ENCODE data around the gene CCM2. TPM values are rescaled to one million over a fixed set of nuclear protein-coding genes. Genes with fewer than 3 reads are reported as not detected.

The CCM2 gene
- total RNA-seq, 1 donor from 2014 or later = 28.7 TPM

- H3K9ac ChIP-seq (ENCODE audit: low read depth in 1 of 3, low read length in 3 of 3) = no peak overlapping the region
- H3K36me3 ChIP-seq (ENCODE audit: control insufficient read depth in 3 of 3, insufficient read depth in 3 of 3, low read length in 3 of 3) = no peaks in the 10 kb centered on the region
- no peak overlapping the region for H3K4me3 ChIP-seq (ENCODE audit: low read length in 3 of 3)
- no peaks in the 10 kb centered on the region for H3K9me3 ChIP-seq (ENCODE audit: control insufficient read depth in 3 of 3, low read length in 3 of 3)
- no peak overlapping the region for H3K27ac ChIP-seq (ENCODE audit: low read depth, low read length)
- peaks cover 0 to 5% (median 0%) of the 10 kb centered on the region in 3 donors for H3K4me1 ChIP-seq (ENCODE audit: control insufficient read depth in 3 of 3, insufficient read depth in 3 of 3, low read length in 3 of 3)
- H3K27me3 ChIP-seq (ENCODE audit: control insufficient read depth in 3 of 3, insufficient read depth in 3 of 3, low read length in 3 of 3) = peaks cover 0 to 8% (median 7%) of the 10 kb centered on the region in 3 donors
Measured at GRCh38 chr7:45084901-45085618, 85.1 kb downstream of the CCM2 start.

- Histone ChIP-seq H3K27ac (ENCODE audit: low read depth, low read length) (no peak overlapping the region), H3K36me3 (ENCODE audit: control insufficient read depth in 3 of 3, insufficient read depth in 3 of 3, low read length in 3 of 3) (no peaks in the 10 kb centered on the region), H3K9ac (ENCODE audit: low read depth in 1 of 3, low read length in 3 of 3) (no peak overlapping the region), H3K27me3 (ENCODE audit: control insufficient read depth in 3 of 3, insufficient read depth in 3 of 3, low read length in 3 of 3) (peaks cover 0 to 8% (median 7%) of the 10 kb centered on the region in 3 donors), H3K4me1 (ENCODE audit: control insufficient read depth in 3 of 3, insufficient read depth in 3 of 3, low read length in 3 of 3) (peaks cover 0 to 5% (median 0%) of the 10 kb centered on the region in 3 donors), H3K9me3 (ENCODE audit: control insufficient read depth in 3 of 3, low read length in 3 of 3) (no peaks in the 10 kb centered on the region), H3K4me3 (ENCODE audit: low read length in 3 of 3) (no peak overlapping the region)
Measured at GRCh38 chr7:45085619-45086200, 85.7 kb downstream of the CCM2 start.

GRCh38 chr7:45086331-45087065, 86.5 kb downstream of the CCM2 start:
- peaks cover 0 to 8% (median 7%) of the 10 kb centered on the region in 3 donors for H3K27me3 ChIP-seq (ENCODE audit: control insufficient read depth in 3 of 3, insufficient read depth in 3 of 3, low read length in 3 of 3)
- H3K4me3 ChIP-seq (ENCODE audit: low read length in 3 of 3) = no peak overlapping the region
- H3K4me1 ChIP-seq (ENCODE audit: control insufficient read depth in 3 of 3, insufficient read depth in 3 of 3, low read length in 3 of 3) = peaks cover 0 to 5% (median 0%) of the 10 kb centered on the region in 3 donors
- H3K9me3 ChIP-seq (ENCODE audit: control insufficient read depth in 3 of 3, low read length in 3 of 3) = no peaks in the 10 kb centered on the region
- no peak overlapping the region for H3K9ac ChIP-seq (ENCODE audit: low read depth in 1 of 3, low read length in 3 of 3)
- no peaks in the 10 kb centered on the region for H3K36me3 ChIP-seq (ENCODE audit: control insufficient read depth in 3 of 3, insufficient read depth in 3 of 3, low read length in 3 of 3)
- H3K27ac ChIP-seq (ENCODE audit: low read depth, low read length) = no peak overlapping the region

- peaks cover 0 to 5% (median 0%) of the 10 kb centered on the region in 3 donors for H3K4me1 ChIP-seq (ENCODE audit: control insufficient read depth in 3 of 3, insufficient read depth in 3 of 3, low read length in 3 of 3)
- H3K4me3 ChIP-seq (ENCODE audit: low read length in 3 of 3) = peak overlapping the region in 1 of 3 donors; percentile 22
- H3K9ac ChIP-seq (ENCODE audit: low read depth in 1 of 3, low read length in 3 of 3) = no peak overlapping the region
- no peak overlapping the region for H3K27ac ChIP-seq (ENCODE audit: low read depth, low read length)
- peaks cover 0 to 8% (median 7%) of the 10 kb centered on the region in 3 donors for H3K27me3 ChIP-seq (ENCODE audit: control insufficient read depth in 3 of 3, insufficient read depth in 3 of 3, low read length in 3 of 3)
- no peaks in the 10 kb centered on the region for H3K36me3 ChIP-seq (ENCODE audit: control insufficient read depth in 3 of 3, insufficient read depth in 3 of 3, low read length in 3 of 3)
- H3K9me3 ChIP-seq (ENCODE audit: control insufficient read depth in 3 of 3, low read length in 3 of 3) = no peaks in the 10 kb centered on the region
Measured at GRCh38 chr7:45087301-45088145, 87.5 kb downstream of the CCM2 start.

GRCh38 chr7:45088146-45088701, 88.2 kb downstream of the CCM2 start:
- no peaks in the 10 kb centered on the region for H3K9me3 ChIP-seq (ENCODE audit: control insufficient read depth in 3 of 3, low read length in 3 of 3)
- peaks cover 0 to 8% (median 7%) of the 10 kb centered on the region in 3 donors for H3K27me3 ChIP-seq (ENCODE audit: control insufficient read depth in 3 of 3, insufficient read depth in 3 of 3, low read length in 3 of 3)
- no peak overlapping the region for H3K27ac ChIP-seq (ENCODE audit: low read depth, low read length)
- H3K4me3 ChIP-seq (ENCODE audit: low read length in 3 of 3) = peak overlapping the region; percentile 22 to 58 (median 38)
- peaks cover 0 to 5% (median 0%) of the 10 kb centered on the region in 3 donors for H3K4me1 ChIP-seq (ENCODE audit: control insufficient read depth in 3 of 3, insufficient read depth in 3 of 3, low read length in 3 of 3)
- H3K9ac ChIP-seq (ENCODE audit: low read depth in 1 of 3, low read length in 3 of 3) = peak overlapping the region in 1 of 3 donors; percentile 62
- no peaks in the 10 kb centered on the region for H3K36me3 ChIP-seq (ENCODE audit: control insufficient read depth in 3 of 3, insufficient read depth in 3 of 3, low read length in 3 of 3)

- no peaks in the 10 kb centered on the region for H3K9me3 ChIP-seq (ENCODE audit: control insufficient read depth in 3 of 3, low read length in 3 of 3)
- H3K27ac ChIP-seq (ENCODE audit: low read depth, low read length) = no peak within 1 kb of the TSS
- no peaks in the 10 kb centered on the region for H3K36me3 ChIP-seq (ENCODE audit: control insufficient read depth in 3 of 3, insufficient read depth in 3 of 3, low read length in 3 of 3)
- peaks cover 0 to 8% (median 7%) of the 10 kb centered on the region in 3 donors for H3K27me3 ChIP-seq (ENCODE audit: control insufficient read depth in 3 of 3, insufficient read depth in 3 of 3, low read length in 3 of 3)
- H3K4me1 ChIP-seq (ENCODE audit: control insufficient read depth in 3 of 3, insufficient read depth in 3 of 3, low read length in 3 of 3) = peaks cover 0 to 5% (median 0%) of the 10 kb centered on the region in 3 donors
- H3K4me3 ChIP-seq (ENCODE audit: low read length in 3 of 3) = peak within 1 kb of the TSS; percentile 66 to 72 (median 66)
- peak within 1 kb of the TSS; percentile 45 to 69 (median 51) for H3K9ac ChIP-seq (ENCODE audit: low read depth in 1 of 3, low read length in 3 of 3)
Measured at GRCh38 chr7:45088821-45089340, 88.9 kb downstream of the CCM2 start, which contains the start of gene NACAD. Gene NACAD (minus strand): TSS chr7:45088969. CDS start chr7:45088894, 75 bp downstream.

GRCh38 chr7:45089341-45089891, 89.4 kb downstream of the CCM2 start:
- no peaks in the 10 kb centered on the region for H3K9me3 ChIP-seq (ENCODE audit: control insufficient read depth in 3 of 3, low read length in 3 of 3)
- H3K36me3 ChIP-seq (ENCODE audit: control insufficient read depth in 3 of 3, insufficient read depth in 3 of 3, low read length in 3 of 3) = no peaks in the 10 kb centered on the region
- H3K4me1 ChIP-seq (ENCODE audit: control insufficient read depth in 3 of 3, insufficient read depth in 3 of 3, low read length in 3 of 3) = peaks cover 0 to 5% (median 0%) of the 10 kb centered on the region in 3 donors
- H3K27me3 ChIP-seq (ENCODE audit: control insufficient read depth in 3 of 3, insufficient read depth in 3 of 3, low read length in 3 of 3) = peaks cover 0 to 8% (median 7%) of the 10 kb centered on the region in 3 donors
- H3K4me3 ChIP-seq (ENCODE audit: low read length in 3 of 3) = peak overlapping the region; percentile 66 to 72 (median 66)
- peak overlapping the region; percentile 45 to 69 (median 51) for H3K9ac ChIP-seq (ENCODE audit: low read depth in 1 of 3, low read length in 3 of 3)
- H3K27ac ChIP-seq (ENCODE audit: low read depth, low read length) = no peak overlapping the region

GRCh38 chr7:45092100-45092930, 92.3 kb downstream of the CCM2 start:
- Histone ChIP-seq H3K4me3 (ENCODE audit: low read length in 3 of 3) (no peak overlapping the region), H3K27ac (ENCODE audit: low read depth, low read length) (no peak overlapping the region), H3K9ac (ENCODE audit: low read depth in 1 of 3, low read length in 3 of 3) (no peak overlapping the region), H3K9me3 (ENCODE audit: control insufficient read depth in 3 of 3, low read length in 3 of 3) (no peaks in the 10 kb centered on the region), H3K27me3 (ENCODE audit: control insufficient read depth in 3 of 3, insufficient read depth in 3 of 3, low read length in 3 of 3) (peaks cover 0 to 8% (median 7%) of the 10 kb centered on the region in 3 donors), H3K4me1 (ENCODE audit: control insufficient read depth in 3 of 3, insufficient read depth in 3 of 3, low read length in 3 of 3) (peaks cover 0 to 5% (median 0%) of the 10 kb centered on the region in 3 donors), H3K36me3 (ENCODE audit: control insufficient read depth in 3 of 3, insufficient read depth in 3 of 3, low read length in 3 of 3) (no peaks in the 10 kb centered on the region)

Measured in skeletal muscle tissue (tissue), 4 donors.